ENCODE results near the gene SPHKAP. TPM values are rescaled to one million over a fixed set of nuclear protein-coding genes. Genes with fewer than 3 reads are reported as not detected.
"Not testable (repeated sequence)": the region's sequence is repeated elsewhere in the genome, so short reads cannot be mapped to it uniquely, and the experiment has no call there.

The SPHKAP gene, protein sequence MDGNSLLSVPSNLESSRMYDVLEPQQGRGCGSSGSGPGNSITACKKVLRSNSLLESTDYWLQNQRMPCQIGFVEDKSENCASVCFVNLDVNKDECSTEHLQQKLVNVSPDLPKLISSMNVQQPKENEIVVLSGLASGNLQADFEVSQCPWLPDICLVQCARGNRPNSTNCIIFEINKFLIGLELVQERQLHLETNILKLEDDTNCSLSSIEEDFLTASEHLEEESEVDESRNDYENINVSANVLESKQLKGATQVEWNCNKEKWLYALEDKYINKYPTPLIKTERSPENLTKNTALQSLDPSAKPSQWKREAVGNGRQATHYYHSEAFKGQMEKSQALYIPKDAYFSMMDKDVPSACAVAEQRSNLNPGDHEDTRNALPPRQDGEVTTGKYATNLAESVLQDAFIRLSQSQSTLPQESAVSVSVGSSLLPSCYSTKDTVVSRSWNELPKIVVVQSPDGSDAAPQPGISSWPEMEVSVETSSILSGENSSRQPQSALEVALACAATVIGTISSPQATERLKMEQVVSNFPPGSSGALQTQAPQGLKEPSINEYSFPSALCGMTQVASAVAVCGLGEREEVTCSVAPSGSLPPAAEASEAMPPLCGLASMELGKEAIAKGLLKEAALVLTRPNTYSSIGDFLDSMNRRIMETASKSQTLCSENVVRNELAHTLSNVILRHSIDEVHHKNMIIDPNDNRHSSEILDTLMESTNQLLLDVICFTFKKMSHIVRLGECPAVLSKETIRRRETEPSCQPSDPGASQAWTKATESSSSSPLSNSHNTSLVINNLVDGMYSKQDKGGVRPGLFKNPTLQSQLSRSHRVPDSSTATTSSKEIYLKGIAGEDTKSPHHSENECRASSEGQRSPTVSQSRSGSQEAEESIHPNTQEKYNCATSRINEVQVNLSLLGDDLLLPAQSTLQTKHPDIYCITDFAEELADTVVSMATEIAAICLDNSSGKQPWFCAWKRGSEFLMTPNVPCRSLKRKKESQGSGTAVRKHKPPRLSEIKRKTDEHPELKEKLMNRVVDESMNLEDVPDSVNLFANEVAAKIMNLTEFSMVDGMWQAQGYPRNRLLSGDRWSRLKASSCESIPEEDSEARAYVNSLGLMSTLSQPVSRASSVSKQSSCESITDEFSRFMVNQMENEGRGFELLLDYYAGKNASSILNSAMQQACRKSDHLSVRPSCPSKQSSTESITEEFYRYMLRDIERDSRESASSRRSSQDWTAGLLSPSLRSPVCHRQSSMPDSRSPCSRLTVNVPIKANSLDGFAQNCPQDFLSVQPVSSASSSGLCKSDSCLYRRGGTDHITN (N-terminal part only)
- total RNA-seq = not detected
- long read RNA-seq = 0 reads

- TF ChIP-seq CTCF (IDR thresholded peaks at IDR 0.05) = no peak
- TF ChIP-seq POLR2A (IDR thresholded peaks at IDR 0.05) = no peak
- Histone ChIP-seq H3K4me3 (no peak within 1 kb of the TSS), H3K27me3 (no peaks in the 10 kb centered on the region), H3K4me1 (no peaks in the 10 kb centered on the region), H3K36me3 (no peaks in the 10 kb centered on the region), H3K9me3 (no peaks in the 10 kb centered on the region), H3K27ac (no peak within 1 kb of the TSS)
- ATAC-seq (peak in 1 of 4 donors; percentile 34), DNase-seq (no peak)
- intact Hi-C loops (cut with DNase I) = no loop called here
- 4% methylated on average over 26 of the region's 56 CpGs for WGBS (ENCODE audit: insufficient coverage, low coverage, low lambda C conversion rate, missing lambda C conversion rate)
These were observed at the start of gene SPHKAP for GRCh38 chr2:228181098-228182019. TSS of gene SPHKAP (minus strand) at chr2:228181687. CDS start at chr2:228181598, 89 bp downstream.

DNA sequence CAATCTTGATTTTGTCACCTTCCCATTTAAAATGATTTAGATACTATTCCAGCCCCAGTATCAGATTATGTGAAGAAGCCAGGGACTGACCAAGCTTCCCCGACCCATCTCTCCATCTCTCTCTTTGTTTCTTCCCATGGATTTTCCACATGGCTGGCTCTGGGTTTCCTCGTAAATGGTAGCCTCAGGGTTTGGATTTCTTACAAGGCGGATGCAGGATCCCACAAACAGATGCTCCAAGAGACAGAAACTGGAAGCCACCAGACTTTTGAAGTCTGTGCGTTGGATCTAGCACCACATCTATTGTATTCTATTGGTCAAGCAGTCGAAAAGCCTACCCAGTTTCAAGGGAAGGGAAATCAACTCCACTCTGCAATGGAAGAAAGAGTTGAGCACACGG lies 46.0 kb upstream of the SPHKAP start:
- Histone ChIP-seq H3K27me3 (no peaks in the 10 kb centered on the region), H3K36me3 (no peaks in the 10 kb centered on the region), H3K4me1 (no peaks in the 10 kb centered on the region), H3K27ac (no peak overlapping the region), H3K9me3 (no peaks in the 10 kb centered on the region), H3K4me3 (no peak overlapping the region)
- no peak for DNase-seq
- intact Hi-C loops (cut with DNase I) = no loop called here
- 47% methylated on average over 5 of the region's 6 CpGs for WGBS (ENCODE audit: insufficient coverage, low coverage, low lambda C conversion rate, missing lambda C conversion rate)
- ATAC-seq = no peak
- TF ChIP-seq POLR2A (IDR thresholded peaks at IDR 0.05) = no peak

GRCh38 chr2:228224410-228224809 lies 42.9 kb upstream of the SPHKAP start:
- no peak overlapping the region for H3K27ac ChIP-seq
- TF ChIP-seq POLR2A (IDR thresholded peaks at IDR 0.05) (no peak), CTCF (IDR thresholded peaks at IDR 0.05) (no peak)
- H3K4me3 ChIP-seq = no peak overlapping the region
- no peak for DNase-seq
- H3K9me3 ChIP-seq = no peaks in the 10 kb centered on the region
- no peaks in the 10 kb centered on the region for H3K36me3 ChIP-seq
- intact Hi-C loops (cut with DNase I) = no loop called here
- H3K4me1 ChIP-seq = no peaks in the 10 kb centered on the region
- peak in 1 of 4 donors; percentile 45 for ATAC-seq
- no peaks in the 10 kb centered on the region for H3K27me3 ChIP-seq

GRCh38 chr2:228218593-228218992 lies 37.1 kb upstream of the SPHKAP start:
- WGBS (ENCODE audit: insufficient coverage, low coverage, low lambda C conversion rate, missing lambda C conversion rate) = 37% methylated on average over 2 of the region's 2 CpGs
- DNase-seq; H3K4me1 ChIP-seq; ATAC-seq; H3K27me3 ChIP-seq; H3K9me3 ChIP-seq; intact Hi-C loops (cut with DNase I); H3K27ac ChIP-seq; H3K4me3 ChIP-seq; H3K36me3 ChIP-seq: not testable (repeated sequence)

Measured in right lobe of liver (tissue), 6 donors.